ENCODE data around the gene NUCB1. TPM values are rescaled to one million over a fixed set of nuclear protein-coding genes. Genes with fewer than 3 reads are reported as not detected.
"Not testable (repeated sequence)": the region's sequence is repeated elsewhere in the genome, so short reads cannot be mapped to it uniquely, and the experiment has no call there.

The NUCB1 gene
- total RNA-seq, 1 donor from 2014 or later: 248 TPM

GRCh38 chr19:48900477-48901406, 630 bp downstream of the NUCB1 start:
- Histone ChIP-seq H3K27me3 (ENCODE audit: control insufficient read depth, insufficient read depth, low read length) (peaks cover 6% of the 10 kb centered on the region), H3K36me3 (ENCODE audit: control insufficient read depth, insufficient read depth, low read length) (no peaks in the 10 kb centered on the region), H3K4me3 (ENCODE audit: low read depth, low read length) (peak overlapping the region; percentile 89)
- TF ChIP-seq CTCF (IDR thresholded peaks at IDR 0.05; ENCODE audit: insufficient read depth, low read length, poor library complexity, severe bottlenecking): no peak
- DNase-seq (ENCODE audit: low read depth): no peak

- not testable (repeated sequence) for H3K4me3 ChIP-seq (ENCODE audit: low read depth, low read length); H3K36me3 ChIP-seq (ENCODE audit: control insufficient read depth, insufficient read depth, low read length); H3K27me3 ChIP-seq (ENCODE audit: control insufficient read depth, insufficient read depth, low read length); DNase-seq (ENCODE audit: low read depth)
These were observed 2.2 kb downstream of the NUCB1 start for GRCh38 chr19:48902291-48902690.

- DNase-seq (ENCODE audit: low read depth); H3K4me3 ChIP-seq (ENCODE audit: low read depth, low read length); H3K36me3 ChIP-seq (ENCODE audit: control insufficient read depth, insufficient read depth, low read length); H3K27me3 ChIP-seq (ENCODE audit: control insufficient read depth, insufficient read depth, low read length): not testable (repeated sequence)
These were observed 3.7 kb downstream of the NUCB1 start for GRCh38 chr19:48903788-48904187.

GRCh38 chr19:48905664-48906063, 5.6 kb downstream of the NUCB1 start:
- no peaks in the 10 kb centered on the region for H3K36me3 ChIP-seq (ENCODE audit: control insufficient read depth, insufficient read depth, low read length)
- no peak for TF ChIP-seq CTCF (IDR thresholded peaks at IDR 0.05; ENCODE audit: insufficient read depth, low read length, poor library complexity, severe bottlenecking)
- DNase-seq (ENCODE audit: low read depth): no peak
- no peak overlapping the region for H3K4me3 ChIP-seq (ENCODE audit: low read depth, low read length)
- no peaks in the 10 kb centered on the region for H3K27me3 ChIP-seq (ENCODE audit: control insufficient read depth, insufficient read depth, low read length)

- no peak for TF ChIP-seq CTCF (IDR thresholded peaks at IDR 0.05; ENCODE audit: insufficient read depth, low read length, poor library complexity, severe bottlenecking)
- DNase-seq (ENCODE audit: low read depth): no peak
- Histone ChIP-seq H3K4me3 (ENCODE audit: low read depth, low read length) (no peak overlapping the region), H3K36me3 (ENCODE audit: control insufficient read depth, insufficient read depth, low read length) (no peaks in the 10 kb centered on the region), H3K27me3 (ENCODE audit: control insufficient read depth, insufficient read depth, low read length) (no peaks in the 10 kb centered on the region)
These were observed 6.2 kb downstream of the NUCB1 start for GRCh38 chr19:48906324-48906723.

GRCh38 chr19:48907671-48908070, 7.6 kb downstream of the NUCB1 start:
- TF ChIP-seq CTCF (IDR thresholded peaks at IDR 0.05; ENCODE audit: insufficient read depth, low read length, poor library complexity, severe bottlenecking): no peak
- DNase-seq (ENCODE audit: low read depth): no peak
- H3K4me3 ChIP-seq (ENCODE audit: low read depth, low read length): no peak overlapping the region
- no peaks in the 10 kb centered on the region for H3K27me3 ChIP-seq (ENCODE audit: control insufficient read depth, insufficient read depth, low read length)
- H3K36me3 ChIP-seq (ENCODE audit: control insufficient read depth, insufficient read depth, low read length): no peaks in the 10 kb centered on the region

- not testable (repeated sequence) for H3K27me3 ChIP-seq (ENCODE audit: control insufficient read depth, insufficient read depth, low read length); DNase-seq (ENCODE audit: low read depth); H3K4me3 ChIP-seq (ENCODE audit: low read depth, low read length); H3K36me3 ChIP-seq (ENCODE audit: control insufficient read depth, insufficient read depth, low read length)
These were observed 9.4 kb downstream of the NUCB1 start for GRCh38 chr19:48909424-48910077.

Measured in kidney epithelial cell (primary cell).